Gastroesophageal sphincter (tissue), 4 donors: ENCODE data around the gene PATL1. TPM values are rescaled to one million over a fixed set of nuclear protein-coding genes. Genes with fewer than 3 reads are reported as not detected.

Experiments used
- ATAC-seq: fragments of 150-250 bp; one replicate; pipeline ENCODE4 v1.9.1; 2016; ENCODE audit warnings: mild to moderate bottlenecking, moderate library complexity
- H3K27ac ChIP-seq, 4 donors: fragments of 200-600 bp; sonication (generic) in 3 of 4; 1 replicate in 3 of 4; 2 replicates in 1 of 4; pipeline ENCODE4 v1.5.1; 2016 to 2019
- H3K27me3 ChIP-seq: fragments of 200-600 bp; sonication (generic); one replicate; pipeline ENCODE4 v1.5.1; 2019
- H3K36me3 ChIP-seq, 2 donors: fragments of 200-600 bp; sonication (generic); one replicate each; pipeline ENCODE4 v1.5.1; 2019; ENCODE audit warnings: control low read depth in 1 of 2
- H3K4me1 ChIP-seq, 3 donors: fragments of 200-600 bp; sonication (generic); 1 replicate in 2 of 3; 2 replicates in 1 of 3; pipeline ENCODE4 v1.5.1; 2016 to 2019; ENCODE audit warnings: control low read depth in 2 of 3
- H3K4me3 ChIP-seq, 2 donors: fragments of 200-600 bp; sonication (generic); one replicate each; pipeline ENCODE4 v1.5.1; 2019; ENCODE audit warnings: mild to moderate bottlenecking in 1 of 2, moderate library complexity in 1 of 2
- H3K9me3 ChIP-seq, 3 donors: fragments of 200-600 bp; sonication (generic); one replicate each; pipeline ENCODE4 v1.5.1; 2017 to 2019; ENCODE audit warnings: control low read depth in 2 of 3
- EP300 ChIP-seq: sonication (generic); formaldehyde crosslinking; IDR thresholded peaks from one replicate; pipeline ENCODE4 v1.6.1; 2017; ENCODE audit warnings: antibody characterized with exemption, mild to moderate bottlenecking
- POLR2A ChIP-seq, 2 donors: fragments of 450-650 bp; IDR thresholded peaks; one replicate each; pipeline ENCODE4 v1.6.1; 2017; ENCODE audit warnings: antibody characterized with exemption in 2 of 2, mild to moderate bottlenecking in 2 of 2, moderate library complexity in 1 of 2
- POLR2AphosphoS5 ChIP-seq: sonication (generic); formaldehyde crosslinking; IDR thresholded peaks from one replicate; pipeline ENCODE4 v1.6.1; 2017; ENCODE audit warnings: antibody characterized with exemption
- WGBS, 2 donors: methylation state at CpG; one replicate each; pipeline ENCODE4 v1.1.5; 2018; ENCODE audit warnings: low coverage in 1 of 2; 5-methylcytosine and 5-hydroxymethylcytosine counted together
- small RNA-seq, 4 donors: library from RNA; depleted of rRNA; stranded (forward); fragments of <200 nt; gene quantifications; one replicate each; pipeline ENCODE3, GENCODE V24; 2016
- total RNA-seq, 4 donors: library from RNA; depleted of rRNA; stranded (reverse); fragments of >200 nt; gene quantifications; one replicate each; pipeline ENCODE4 v1.1.0, GENCODE V29; 2016
- TF ChIP-seq, protein P1 (sequence below), 4 experiments: fragments of 200-600 bp in 2 of 4; fragments of 450-650 bp in 2 of 4; sonication (generic) in 1 of 4; IDR thresholded peaks; one replicate each; pipeline ENCODE4 v1.5.1; 2017 to 2019; ENCODE audit warnings: antibody characterized with exemption in 4 of 4, mild to moderate bottlenecking in 2 of 4, moderate library complexity in 2 of 4

The PATL1 gene
- total RNA-seq, 4 donors from 2014 or later = 13.9 to 16.3 (median 15.5) TPM

- H3K9me3 ChIP-seq = no peaks in the 10 kb centered on the region
- H3K36me3 ChIP-seq = peaks cover 10 to 99% of the 10 kb centered on the region in 2 donors
- no peak overlapping the region for H3K27ac ChIP-seq
- TF ChIP-seq POLR2AphosphoS5 (no peak), EP300 (no peak), POLR2A (IDR thresholded peaks at IDR 0.05) (no peak)
- TF ChIP-seq, protein P1, sequence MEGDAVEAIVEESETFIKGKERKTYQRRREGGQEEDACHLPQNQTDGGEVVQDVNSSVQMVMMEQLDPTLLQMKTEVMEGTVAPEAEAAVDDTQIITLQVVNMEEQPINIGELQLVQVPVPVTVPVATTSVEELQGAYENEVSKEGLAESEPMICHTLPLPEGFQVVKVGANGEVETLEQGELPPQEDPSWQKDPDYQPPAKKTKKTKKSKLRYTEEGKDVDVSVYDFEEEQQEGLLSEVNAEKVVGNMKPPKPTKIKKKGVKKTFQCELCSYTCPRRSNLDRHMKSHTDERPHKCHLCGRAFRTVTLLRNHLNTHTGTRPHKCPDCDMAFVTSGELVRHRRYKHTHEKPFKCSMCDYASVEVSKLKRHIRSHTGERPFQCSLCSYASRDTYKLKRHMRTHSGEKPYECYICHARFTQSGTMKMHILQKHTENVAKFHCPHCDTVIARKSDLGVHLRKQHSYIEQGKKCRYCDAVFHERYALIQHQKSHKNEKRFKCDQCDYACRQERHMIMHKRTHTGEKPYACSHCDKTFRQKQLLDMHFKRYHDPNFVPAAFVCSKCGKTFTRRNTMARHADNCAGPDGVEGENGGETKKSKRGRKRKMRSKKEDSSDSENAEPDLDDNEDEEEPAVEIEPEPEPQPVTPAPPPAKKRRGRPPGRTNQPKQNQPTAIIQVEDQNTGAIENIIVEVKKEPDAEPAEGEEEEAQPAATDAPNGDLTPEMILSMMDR (IDR thresholded peaks at IDR 0.05) = no peak
- H3K4me1 ChIP-seq = no peaks in the 10 kb centered on the region
- ATAC-seq = no peak
- H3K4me3 ChIP-seq = no peak overlapping the region
- no peaks in the 10 kb centered on the region for H3K27me3 ChIP-seq
- 82 to 83% methylated on average over 2 to 4 of the region's 4 CpGs for WGBS, 2 donors
These were observed 67.0 kb downstream of the PATL1 start for GRCh38 chr11:59601788-59602187.

DNA sequence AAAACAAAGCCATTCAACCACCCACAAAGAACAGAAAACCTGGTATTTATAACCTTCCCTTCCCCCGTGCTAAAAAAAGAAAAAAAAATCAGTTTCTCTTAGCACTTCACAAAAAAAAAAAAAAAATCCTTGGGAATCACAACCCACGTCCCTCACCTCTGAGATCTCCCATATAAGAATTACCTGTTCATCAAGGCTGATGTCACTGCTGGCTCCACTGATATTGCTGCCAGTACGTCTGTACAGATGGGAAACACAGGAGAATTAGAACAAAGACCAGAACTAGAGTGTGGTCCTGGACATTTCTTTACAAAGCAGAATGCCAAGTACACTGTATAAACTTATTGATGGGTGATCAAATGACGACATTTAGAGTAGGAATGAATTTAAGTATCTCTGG is 68.2 kb downstream of the PATL1 start:
- no peaks in the 10 kb centered on the region for H3K9me3 ChIP-seq
- no peak overlapping the region for H3K4me3 ChIP-seq
- H3K4me1 ChIP-seq = no peaks in the 10 kb centered on the region
- peaks cover 8 to 99% of the 10 kb centered on the region in 2 donors for H3K36me3 ChIP-seq
- TF ChIP-seq POLR2AphosphoS5 (no peak), POLR2A (IDR thresholded peaks at IDR 0.05) (no peak), EP300 (no peak)
- TF ChIP-seq, protein P1 (IDR thresholded peaks at IDR 0.05) = no peak
- H3K27me3 ChIP-seq = no peaks in the 10 kb centered on the region
- ATAC-seq = no peak
- no peak overlapping the region for H3K27ac ChIP-seq
- WGBS, 2 donors = 69 to 86% methylated on average over 4 of the region's 4 CpGs

- no peaks in the 10 kb centered on the region for H3K9me3 ChIP-seq
- no peak overlapping the region for H3K27ac ChIP-seq
- H3K36me3 ChIP-seq = peaks cover 8 to 99% of the 10 kb centered on the region in 2 donors
- no peak overlapping the region for H3K4me3 ChIP-seq
- WGBS, 2 donors = 79 to 87% methylated on average over 2 of the region's 2 CpGs
- TF ChIP-seq, protein P1 (IDR thresholded peaks at IDR 0.05) = no peak
- TF ChIP-seq POLR2A (IDR thresholded peaks at IDR 0.05) = no peak
- TF ChIP-seq POLR2AphosphoS5 = no peak
- no peak for TF ChIP-seq EP300
- no peaks in the 10 kb centered on the region for H3K4me1 ChIP-seq
- H3K27me3 ChIP-seq = no peaks in the 10 kb centered on the region
- no peak for ATAC-seq
These were observed 68.6 kb downstream of the PATL1 start for GRCh38 chr11:59600234-59600633.

GRCh38 chr11:59598961-59599360 is 69.9 kb downstream of the PATL1 start:
- Histone ChIP-seq H3K27ac (no peak overlapping the region), H3K4me3 (no peak overlapping the region), H3K27me3 (no peaks in the 10 kb centered on the region), H3K36me3 (peaks cover 16 to 99% of the 10 kb centered on the region in 2 donors), H3K4me1 (no peaks in the 10 kb centered on the region), H3K9me3 (no peaks in the 10 kb centered on the region)
- WGBS, 2 donors = 60% methylated on average over 1 of the region's 1 CpG
- TF ChIP-seq EP300 (no peak), POLR2AphosphoS5 (no peak), POLR2A (IDR thresholded peaks at IDR 0.05) (no peak)
- TF ChIP-seq, protein P1 (IDR thresholded peaks at IDR 0.05) = no peak
- ATAC-seq = no peak

Small RNA genes within 50 kb of the gene (small RNA-seq; reads per million reads assigned to genes)
- 0 reads per million in 4 donors for gene MIR3162

Other genes starting within 250 kb of the PATL1 start
- not detected for gene OR5A2, start 242.6 kb downstream of the PATL1 start, total RNA-seq
- not detected for gene OR5A1, start 232.6 kb downstream of the PATL1 start, total RNA-seq
- not detected for gene OR4D6, start 212.1 kb downstream of the PATL1 start, total RNA-seq
- gene OR4D10, start 195.7 kb downstream of the PATL1 start, total RNA-seq = not detected
- gene OR4D11, start 165.5 kb downstream of the PATL1 start, total RNA-seq = not detected
- gene OR4D9, start 157.5 kb downstream of the PATL1 start, total RNA-seq = not detected
- gene OSBP, start 53.3 kb downstream of the PATL1 start, total RNA-seq = 10 to 100 TPM; 31.4 to 39.7 (median 38.1) TPM
- gene OR10V1, start 44.8 kb upstream of the PATL1 start, total RNA-seq = not detected
- gene STX3, start 86.3 kb upstream of the PATL1 start, total RNA-seq = 10 to 100 TPM; 16.6 to 27.1 (median 24.6) TPM
- gene MRPL16, start 141.7 kb upstream of the PATL1 start, total RNA-seq = 10 to 100 TPM; 46.2 to 69.0 (median 49.4) TPM
- not detected for gene CBLIF, start 176.5 kb upstream of the PATL1 start, total RNA-seq
- 10 to 100 TPM in 1 of 4 donors, not detected in 3; 23.8 TPM for gene TCN1, start 197.4 kb upstream of the PATL1 start, total RNA-seq
- not detected for gene OOSP3, start 209.7 kb upstream of the PATL1 start, total RNA-seq